ENCODE data around the gene FLNB.

Gene FLNB

GRCh38 chr3:58025837-58026569, 17.8 kb downstream of the FLNB start:
- Histone ChIP-seq H3K79me2 (ENCODE audit: insufficient read depth, low read length) (no peaks in the 10 kb centered on the region), H3K4me1 (ENCODE audit: insufficient read depth, low read length, severe bottlenecking) (no peaks in the 10 kb centered on the region), H3K27ac (ENCODE audit: low read depth, low read length, poor library complexity, severe bottlenecking) (no peak overlapping the region), H3K4me2 (ENCODE audit: low read length) (no peak overlapping the region), H3F3A (ENCODE audit: insufficient read depth, low read length) (no peaks in the 10 kb centered on the region), H3K27me3 (ENCODE audit: insufficient read depth, low read length) (no peaks in the 10 kb centered on the region), H3K9ac (ENCODE audit: low read length) (no peak overlapping the region), H3K9me3 (ENCODE audit: low read length) (no peaks in the 10 kb centered on the region), H3K36me3 (ENCODE audit: insufficient read depth, low read length) (no peaks in the 10 kb centered on the region), H3K4me3 (ENCODE audit: low read depth, low read length, poor library complexity, severe bottlenecking) (no peak overlapping the region), H3K9me2 (ENCODE audit: low read depth, low read length) (no peaks in the 10 kb centered on the region), H4K20me1 (ENCODE audit: insufficient read depth, low read length) (no peaks in the 10 kb centered on the region), H2AFZ (ENCODE audit: low read length) (no peak overlapping the region)
- TF ChIP-seq EZH2 (IDR thresholded peaks at IDR 0.05; ENCODE audit: borderline replicate concordance, low read length): no peak
- TF ChIP-seq, protein P1, sequence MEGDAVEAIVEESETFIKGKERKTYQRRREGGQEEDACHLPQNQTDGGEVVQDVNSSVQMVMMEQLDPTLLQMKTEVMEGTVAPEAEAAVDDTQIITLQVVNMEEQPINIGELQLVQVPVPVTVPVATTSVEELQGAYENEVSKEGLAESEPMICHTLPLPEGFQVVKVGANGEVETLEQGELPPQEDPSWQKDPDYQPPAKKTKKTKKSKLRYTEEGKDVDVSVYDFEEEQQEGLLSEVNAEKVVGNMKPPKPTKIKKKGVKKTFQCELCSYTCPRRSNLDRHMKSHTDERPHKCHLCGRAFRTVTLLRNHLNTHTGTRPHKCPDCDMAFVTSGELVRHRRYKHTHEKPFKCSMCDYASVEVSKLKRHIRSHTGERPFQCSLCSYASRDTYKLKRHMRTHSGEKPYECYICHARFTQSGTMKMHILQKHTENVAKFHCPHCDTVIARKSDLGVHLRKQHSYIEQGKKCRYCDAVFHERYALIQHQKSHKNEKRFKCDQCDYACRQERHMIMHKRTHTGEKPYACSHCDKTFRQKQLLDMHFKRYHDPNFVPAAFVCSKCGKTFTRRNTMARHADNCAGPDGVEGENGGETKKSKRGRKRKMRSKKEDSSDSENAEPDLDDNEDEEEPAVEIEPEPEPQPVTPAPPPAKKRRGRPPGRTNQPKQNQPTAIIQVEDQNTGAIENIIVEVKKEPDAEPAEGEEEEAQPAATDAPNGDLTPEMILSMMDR (IDR thresholded peaks at IDR 0.05; ENCODE audit: low read length): no peak

- TF ChIP-seq, protein P1 (IDR thresholded peaks at IDR 0.05; ENCODE audit: low read length): no peak
- TF ChIP-seq EZH2 (IDR thresholded peaks at IDR 0.05; ENCODE audit: borderline replicate concordance, low read length): no peak
- Histone ChIP-seq H3K4me2 (ENCODE audit: low read length) (no peak overlapping the region), H3K4me1 (ENCODE audit: insufficient read depth, low read length, severe bottlenecking) (no peaks in the 10 kb centered on the region)
Observed at GRCh38 chr3:58026598-58026997, 18.4 kb downstream of the FLNB start.

DNA sequence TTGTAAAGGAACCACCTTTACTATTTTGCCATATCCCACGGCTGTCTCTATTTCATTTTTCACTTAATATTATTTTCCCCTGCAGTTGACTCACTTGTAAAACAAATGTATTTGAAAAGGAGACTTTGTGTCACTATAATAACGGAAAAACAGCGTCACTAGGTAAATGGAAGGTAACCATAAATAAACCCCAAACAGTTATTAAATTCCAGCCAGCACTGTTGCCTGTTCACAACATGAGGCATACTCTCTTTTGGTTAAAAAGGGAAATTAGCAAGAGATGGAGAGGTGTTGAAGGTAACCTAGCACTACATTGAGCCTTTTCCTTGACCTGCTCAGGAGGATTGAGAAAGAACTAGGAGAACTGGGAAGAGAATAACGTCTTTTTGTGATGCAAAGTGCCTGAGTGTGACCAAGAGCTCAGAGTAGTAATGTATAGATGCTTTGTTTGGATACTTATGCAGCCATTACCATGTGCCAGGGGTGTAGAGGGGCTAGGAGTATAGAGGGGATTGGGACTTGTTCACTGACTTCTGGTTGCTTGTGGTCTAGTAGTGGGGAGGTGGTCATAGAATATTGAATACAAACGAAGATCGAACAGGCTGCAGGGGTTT, 19.6 kb downstream of the FLNB start:
- Histone ChIP-seq H2AFZ (ENCODE audit: low read length) (no peak overlapping the region), H3K9ac (ENCODE audit: low read length) (no peak overlapping the region), H3K4me1 (ENCODE audit: insufficient read depth, low read length, severe bottlenecking) (no peaks in the 10 kb centered on the region), H3F3A (ENCODE audit: insufficient read depth, low read length) (no peaks in the 10 kb centered on the region), H3K27me3 (ENCODE audit: insufficient read depth, low read length) (no peaks in the 10 kb centered on the region), H3K36me3 (ENCODE audit: insufficient read depth, low read length) (no peaks in the 10 kb centered on the region), H3K4me3 (ENCODE audit: low read depth, low read length, poor library complexity, severe bottlenecking) (no peak overlapping the region), H3K79me2 (ENCODE audit: insufficient read depth, low read length) (no peaks in the 10 kb centered on the region), H3K27ac (ENCODE audit: low read depth, low read length, poor library complexity, severe bottlenecking) (no peak overlapping the region), H3K4me2 (ENCODE audit: low read length) (no peak overlapping the region), H3K9me3 (ENCODE audit: low read length) (no peaks in the 10 kb centered on the region), H4K20me1 (ENCODE audit: insufficient read depth, low read length) (no peaks in the 10 kb centered on the region), H3K9me2 (ENCODE audit: low read depth, low read length) (no peaks in the 10 kb centered on the region)
- TF ChIP-seq, protein P1 (IDR thresholded peaks at IDR 0.05; ENCODE audit: low read length): no peak
- TF ChIP-seq EZH2 (IDR thresholded peaks at IDR 0.05; ENCODE audit: borderline replicate concordance, low read length): no peak

More at GRCh38 chr3:58026598-58026997, 18.4 kb downstream of the FLNB start:
- no peaks in the 10 kb centered on the region for H3K9me3 ChIP-seq (ENCODE audit: low read length)
- no peaks in the 10 kb centered on the region for H4K20me1 ChIP-seq (ENCODE audit: insufficient read depth, low read length)
- no peak overlapping the region for H3K9ac ChIP-seq (ENCODE audit: low read length)
- no peak overlapping the region for H3K27ac ChIP-seq (ENCODE audit: low read depth, low read length, poor library complexity, severe bottlenecking)
- no peak overlapping the region for H3K4me3 ChIP-seq (ENCODE audit: low read depth, low read length, poor library complexity, severe bottlenecking)
- H3K27me3 ChIP-seq (ENCODE audit: insufficient read depth, low read length): no peaks in the 10 kb centered on the region
- no peaks in the 10 kb centered on the region for H3K36me3 ChIP-seq (ENCODE audit: insufficient read depth, low read length)
- no peaks in the 10 kb centered on the region for H3K79me2 ChIP-seq (ENCODE audit: insufficient read depth, low read length)
- H2AFZ ChIP-seq (ENCODE audit: low read length): no peak overlapping the region
- H3F3A ChIP-seq (ENCODE audit: insufficient read depth, low read length): no peaks in the 10 kb centered on the region
- no peaks in the 10 kb centered on the region for H3K9me2 ChIP-seq (ENCODE audit: low read depth, low read length)
